NCI-H1417 treated with DMSO at 0.1 percent for 48 hours (cell line): ENCODE data around the gene HRH1.
"Not testable (repeated sequence)": the region's sequence is repeated elsewhere in the genome, so short reads cannot be mapped to it uniquely, and the experiment has no call there.

ENCODE experiments used
- DNase-seq: peaks from one replicate; lab custom pipeline; 2025; lab: John Stamatoyannopoulos, UW

HRH1 gene

GRCh38 chr3:11206316-11206715 lies 52.0 kb downstream of the HRH1 start:
- no peak for DNase-seq

- DNase-seq = no peak
Observed at GRCh38 chr3:11206953-11207352, 52.7 kb downstream of the HRH1 start.

- DNase-seq = no peak
Observed at GRCh38 chr3:11211531-11212298, 57.4 kb downstream of the HRH1 start.

GRCh38 chr3:11212299-11212608 lies 58.0 kb downstream of the HRH1 start:
- DNase-seq = no peak

GRCh38 chr3:11212784-11213183 lies 58.5 kb downstream of the HRH1 start:
- DNase-seq = no peak

- no peak for DNase-seq
Observed at GRCh38 chr3:11213810-11214450, 59.6 kb downstream of the HRH1 start.

GRCh38 chr3:11214451-11214978 lies 60.2 kb downstream of the HRH1 start:
- no peak for DNase-seq

GRCh38 chr3:11217370-11217769 lies 63.1 kb downstream of the HRH1 start:
- DNase-seq = not testable (repeated sequence)

- DNase-seq = no peak
Observed at GRCh38 chr3:11220230-11220629, 65.9 kb downstream of the HRH1 start.

- DNase-seq = no peak
Observed at GRCh38 chr3:11221818-11222415, 67.6 kb downstream of the HRH1 start.

- no peak for DNase-seq
Observed at GRCh38 chr3:11224010-11224409, 69.7 kb downstream of the HRH1 start.

- DNase-seq = no peak
Observed at GRCh38 chr3:11224870-11225229, 70.6 kb downstream of the HRH1 start.

GRCh38 chr3:11226042-11226370 lies 71.7 kb downstream of the HRH1 start:
- no peak for DNase-seq

GRCh38 chr3:11228041-11228440 lies 73.7 kb downstream of the HRH1 start:
- DNase-seq = no peak

- no peak for DNase-seq
Observed at GRCh38 chr3:11230125-11230524, 75.8 kb downstream of the HRH1 start.

GRCh38 chr3:11230832-11231231 lies 76.5 kb downstream of the HRH1 start:
- DNase-seq = no peak

GRCh38 chr3:11235385-11235784 lies 81.1 kb downstream of the HRH1 start:
- no peak for DNase-seq

GRCh38 chr3:11236588-11237461 lies 82.5 kb downstream of the HRH1 start:
- peak; percentile 4 for DNase-seq

GRCh38 chr3:11238060-11238459 lies 83.8 kb downstream of the HRH1 start:
- no peak for DNase-seq

GRCh38 chr3:11238880-11239279 lies 84.6 kb downstream of the HRH1 start:
- DNase-seq = no peak

GRCh38 chr3:11239796-11240195 lies 85.5 kb downstream of the HRH1 start:
- DNase-seq = no peak

- DNase-seq = no peak
Observed at GRCh38 chr3:11240496-11240895, 86.2 kb downstream of the HRH1 start.
